ENCODE measurements around the gene STARD13.

- TF ChIP-seq CTCF (IDR thresholded peaks at IDR 0.05; ENCODE audit: insufficient read depth, low read length, poor library complexity, severe bottlenecking) = no peak
- TF ChIP-seq EZH2phosphoT487 (conservative IDR thresholded peaks at IDR 0.05; ENCODE audit: low read length) = no peak
These were observed 77.0 kb downstream of the STARD13 start for GRCh38 chr13:33208290-33209220.
